ENCODE data around the gene BABAM2. TPM values are rescaled to one million over a fixed set of nuclear protein-coding genes. Genes with fewer than 3 reads are reported as not detected.

The BABAM2 gene
- total and polyA plus RNA-seq, 2 experiments from 2014 or later = 28.8 to 43.6 TPM

- H4K20me1 ChIP-seq (ENCODE audit: insufficient read depth, poor library complexity, severe bottlenecking) = no peaks in the 10 kb centered on the region
- H3K4me1 ChIP-seq (ENCODE audit: insufficient read depth) = no peaks in the 10 kb centered on the region
- TF ChIP-seq EZH2 (IDR thresholded peaks at IDR 0.05; ENCODE audit: borderline replicate concordance) (no peak), CTCF (IDR thresholded peaks at IDR 0.05; ENCODE audit: poor library complexity) (no peak), EZH2phosphoT487 (IDR thresholded peaks at IDR 0.05; ENCODE audit: low read depth, severe bottlenecking, unreplicated experiment) (no peak)
- H3K27ac ChIP-seq = no peak overlapping the region
- H3K4me2 ChIP-seq = no peak overlapping the region
- no peaks in the 10 kb centered on the region for H3K9me3 ChIP-seq (ENCODE audit: low read depth)
- H3K79me2 ChIP-seq = no peaks in the 10 kb centered on the region
- no peaks in the 10 kb centered on the region for H3K27me3 ChIP-seq
- no peaks in the 10 kb centered on the region for H3K36me3 ChIP-seq (replicated peaks; ENCODE audit: insufficient read depth, low read depth)
- no peak overlapping the region for H3K4me3 ChIP-seq
- H3K9me2 ChIP-seq (replicated peaks; ENCODE audit: insufficient read depth) = no peaks in the 10 kb centered on the region
- DNase-seq (ENCODE audit: low spot score) = no peak
- H2AFZ ChIP-seq = no peak overlapping the region
- WGBS (ENCODE audit: low lambda C conversion rate, missing lambda C conversion rate) = 96% methylated on average over 2 of the region's 2 CpGs
These were observed 205.9 kb downstream of the BABAM2 start for GRCh38 chr2:28096421-28096820.

GRCh38 chr2:28098501-28099225 lies 208.1 kb downstream of the BABAM2 start:
- H3K4me1 ChIP-seq (ENCODE audit: insufficient read depth) = no peaks in the 10 kb centered on the region
- 76% methylated on average over 4 of the region's 4 CpGs for WGBS (ENCODE audit: low lambda C conversion rate, missing lambda C conversion rate)
- H3K9me3 ChIP-seq (ENCODE audit: low read depth) = no peaks in the 10 kb centered on the region
- H3K4me3 ChIP-seq = no peak overlapping the region
- no peak overlapping the region for H3K27ac ChIP-seq
- H3K79me2 ChIP-seq = no peaks in the 10 kb centered on the region
- no peak overlapping the region for H2AFZ ChIP-seq
- no peaks in the 10 kb centered on the region for H3K36me3 ChIP-seq (replicated peaks; ENCODE audit: insufficient read depth, low read depth)
- no peaks in the 10 kb centered on the region for H3K9me2 ChIP-seq (replicated peaks; ENCODE audit: insufficient read depth)
- DNase-seq (ENCODE audit: low spot score) = no peak
- no peak for TF ChIP-seq CTCF (IDR thresholded peaks at IDR 0.05; ENCODE audit: poor library complexity)
- TF ChIP-seq EZH2 (IDR thresholded peaks at IDR 0.05; ENCODE audit: borderline replicate concordance) = no peak
- no peak for TF ChIP-seq EZH2phosphoT487 (IDR thresholded peaks at IDR 0.05; ENCODE audit: low read depth, severe bottlenecking, unreplicated experiment)
- no peaks in the 10 kb centered on the region for H3K27me3 ChIP-seq
- no peaks in the 10 kb centered on the region for H4K20me1 ChIP-seq (ENCODE audit: insufficient read depth, poor library complexity, severe bottlenecking)
- no peak overlapping the region for H3K4me2 ChIP-seq

GRCh38 chr2:28101123-28101522 lies 210.6 kb downstream of the BABAM2 start:
- no peak overlapping the region for H3K4me3 ChIP-seq
- H3K36me3 ChIP-seq (replicated peaks; ENCODE audit: insufficient read depth, low read depth) = no peaks in the 10 kb centered on the region
- H4K20me1 ChIP-seq (ENCODE audit: insufficient read depth, poor library complexity, severe bottlenecking) = no peaks in the 10 kb centered on the region
- H2AFZ ChIP-seq = no peak overlapping the region
- TF ChIP-seq EZH2phosphoT487 (IDR thresholded peaks at IDR 0.05; ENCODE audit: low read depth, severe bottlenecking, unreplicated experiment) (no peak), CTCF (IDR thresholded peaks at IDR 0.05; ENCODE audit: poor library complexity) (no peak), EZH2 (IDR thresholded peaks at IDR 0.05; ENCODE audit: borderline replicate concordance) (no peak)
- no peaks in the 10 kb centered on the region for H3K27me3 ChIP-seq
- no peak for DNase-seq (ENCODE audit: low spot score)
- no peaks in the 10 kb centered on the region for H3K4me1 ChIP-seq (ENCODE audit: insufficient read depth)
- WGBS (ENCODE audit: low lambda C conversion rate, missing lambda C conversion rate) = 90% methylated on average over 2 of the region's 2 CpGs
- H3K27ac ChIP-seq = no peak overlapping the region
- H3K9me2 ChIP-seq (replicated peaks; ENCODE audit: insufficient read depth) = no peaks in the 10 kb centered on the region
- H3K4me2 ChIP-seq = no peak overlapping the region
- no peaks in the 10 kb centered on the region for H3K79me2 ChIP-seq
- H3K9me3 ChIP-seq (ENCODE audit: low read depth) = no peaks in the 10 kb centered on the region

All from hepatocyte (in vitro differentiated cells).